Lower leg skin (tissue), 3 donors: ENCODE results near the gene MR1.

Experiments used
- CTCF ChIP-seq, 3 donors: fragments of 450-650 bp; IDR thresholded peaks; one replicate each; pipeline ENCODE4 v1.5.1; 2016; ENCODE audit warnings: antibody characterized with exemption in 3 of 3, mild to moderate bottlenecking in 3 of 3, moderate library complexity in 2 of 3
- POLR2A ChIP-seq, 2 donors: fragments of 450-650 bp; IDR thresholded peaks; one replicate each; pipeline ENCODE4 v1.6.1; 2016 to 2017; ENCODE audit warnings: antibody characterized with exemption in 2 of 2, mild to moderate bottlenecking in 1 of 2, moderate library complexity in 1 of 2

GRCh38 chr1:181018901-181019681 lies 14.7 kb upstream of the MR1 start:
- no peak for TF ChIP-seq POLR2A (IDR thresholded peaks at IDR 0.05)
- TF ChIP-seq CTCF (IDR thresholded peaks at IDR 0.05): no peak
